Measurements from ENCODE around the gene CLEC10A.

- TF ChIP-seq, protein P1, sequence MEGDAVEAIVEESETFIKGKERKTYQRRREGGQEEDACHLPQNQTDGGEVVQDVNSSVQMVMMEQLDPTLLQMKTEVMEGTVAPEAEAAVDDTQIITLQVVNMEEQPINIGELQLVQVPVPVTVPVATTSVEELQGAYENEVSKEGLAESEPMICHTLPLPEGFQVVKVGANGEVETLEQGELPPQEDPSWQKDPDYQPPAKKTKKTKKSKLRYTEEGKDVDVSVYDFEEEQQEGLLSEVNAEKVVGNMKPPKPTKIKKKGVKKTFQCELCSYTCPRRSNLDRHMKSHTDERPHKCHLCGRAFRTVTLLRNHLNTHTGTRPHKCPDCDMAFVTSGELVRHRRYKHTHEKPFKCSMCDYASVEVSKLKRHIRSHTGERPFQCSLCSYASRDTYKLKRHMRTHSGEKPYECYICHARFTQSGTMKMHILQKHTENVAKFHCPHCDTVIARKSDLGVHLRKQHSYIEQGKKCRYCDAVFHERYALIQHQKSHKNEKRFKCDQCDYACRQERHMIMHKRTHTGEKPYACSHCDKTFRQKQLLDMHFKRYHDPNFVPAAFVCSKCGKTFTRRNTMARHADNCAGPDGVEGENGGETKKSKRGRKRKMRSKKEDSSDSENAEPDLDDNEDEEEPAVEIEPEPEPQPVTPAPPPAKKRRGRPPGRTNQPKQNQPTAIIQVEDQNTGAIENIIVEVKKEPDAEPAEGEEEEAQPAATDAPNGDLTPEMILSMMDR (IDR thresholded peaks at IDR 0.05) = no peak
- TF ChIP-seq POLR2AphosphoS5 (IDR thresholded peaks at IDR 0.05; ENCODE audit: low read depth, low read length) = no peak
These were observed 3.5 kb upstream of the CLEC10A start for GRCh38 chr17:7083592-7083991.
